Measurements from ENCODE around the gene GABPB2. TPM values are rescaled to one million over a fixed set of nuclear protein-coding genes. Genes with fewer than 3 reads are reported as not detected.

The GABPB2 gene
- total RNA-seq, 4 donors from 2014 or later, result 16.2 to 20.6 (median 18.1) TPM

DNA sequence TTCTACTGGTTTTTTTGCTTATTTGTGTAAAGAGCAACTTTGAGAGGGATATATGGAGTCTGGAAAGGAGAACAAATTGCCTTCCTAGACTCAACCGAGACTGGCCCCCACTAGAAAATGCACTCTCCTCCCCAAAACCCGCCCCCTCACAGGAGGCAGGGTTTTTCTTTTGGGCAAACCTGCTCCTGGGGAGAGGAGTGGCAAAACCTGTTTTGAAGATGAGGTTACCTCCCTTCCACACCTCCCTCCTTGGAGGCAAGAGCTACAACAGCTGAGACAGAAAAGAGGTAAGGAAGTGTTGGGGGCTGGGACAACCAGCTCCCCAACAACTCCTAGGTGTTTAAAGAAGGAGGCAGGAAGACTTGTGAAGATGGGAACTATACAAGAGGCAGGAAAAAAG lies 34.2 kb upstream of the GABPB2 start, which contains the start of gene BNIPL:
BNIPL (plus strand) TSS at position 231 of the 400 bp plus-strand sequence; CDS start at position 371, 140 bp downstream.
- DNase-seq (ENCODE audit: low spot score in 2 of 2), result no peak
- Histone ChIP-seq H3K4me3 (peak within 1 kb of the TSS; percentile 38), H3K9me3 (no peaks in the 10 kb centered on the region), H3K36me3 (peaks cover 25% of the 10 kb centered on the region), H3K4me1 (peaks cover 19% of the 10 kb centered on the region), H3K27me3 (no peaks in the 10 kb centered on the region), H3K27ac (peak within 1 kb of the TSS; percentile 66)
- TF ChIP-seq, protein P1, sequence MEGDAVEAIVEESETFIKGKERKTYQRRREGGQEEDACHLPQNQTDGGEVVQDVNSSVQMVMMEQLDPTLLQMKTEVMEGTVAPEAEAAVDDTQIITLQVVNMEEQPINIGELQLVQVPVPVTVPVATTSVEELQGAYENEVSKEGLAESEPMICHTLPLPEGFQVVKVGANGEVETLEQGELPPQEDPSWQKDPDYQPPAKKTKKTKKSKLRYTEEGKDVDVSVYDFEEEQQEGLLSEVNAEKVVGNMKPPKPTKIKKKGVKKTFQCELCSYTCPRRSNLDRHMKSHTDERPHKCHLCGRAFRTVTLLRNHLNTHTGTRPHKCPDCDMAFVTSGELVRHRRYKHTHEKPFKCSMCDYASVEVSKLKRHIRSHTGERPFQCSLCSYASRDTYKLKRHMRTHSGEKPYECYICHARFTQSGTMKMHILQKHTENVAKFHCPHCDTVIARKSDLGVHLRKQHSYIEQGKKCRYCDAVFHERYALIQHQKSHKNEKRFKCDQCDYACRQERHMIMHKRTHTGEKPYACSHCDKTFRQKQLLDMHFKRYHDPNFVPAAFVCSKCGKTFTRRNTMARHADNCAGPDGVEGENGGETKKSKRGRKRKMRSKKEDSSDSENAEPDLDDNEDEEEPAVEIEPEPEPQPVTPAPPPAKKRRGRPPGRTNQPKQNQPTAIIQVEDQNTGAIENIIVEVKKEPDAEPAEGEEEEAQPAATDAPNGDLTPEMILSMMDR (IDR thresholded peaks at IDR 0.05), result no peak
- no peak for TF ChIP-seq POLR2A (IDR thresholded peaks at IDR 0.05)
- TF ChIP-seq EP300 (IDR thresholded peaks at IDR 0.05), result no peak
- TF ChIP-seq POLR2AphosphoS5 (IDR thresholded peaks at IDR 0.05), result no peak
- WGBS, result 31% methylated on average over 2 of the region's 2 CpGs

DNA sequence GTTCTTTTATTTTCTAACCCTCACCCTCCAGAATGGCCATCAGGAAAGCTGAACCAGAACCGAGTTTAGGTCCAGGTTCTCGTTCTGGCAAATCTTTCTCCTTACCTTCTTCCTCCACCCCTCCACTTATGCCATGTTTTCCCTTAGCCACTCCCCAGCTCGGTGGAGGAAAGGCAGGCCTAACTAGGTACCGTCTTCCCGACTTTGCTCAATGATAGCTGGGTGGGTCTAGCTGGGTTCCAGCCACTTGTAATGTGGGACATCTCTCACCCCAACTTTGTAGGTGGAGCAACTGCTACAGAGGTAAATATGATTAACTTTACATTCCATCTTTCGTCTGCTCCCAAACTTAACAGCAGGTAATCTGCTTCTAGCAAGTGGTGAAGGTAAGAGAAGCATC lies 33.5 kb upstream of the GABPB2 start:
- no peaks in the 10 kb centered on the region for H3K9me3 ChIP-seq
- no peak for DNase-seq (ENCODE audit: low spot score in 2 of 2)
- H3K27me3 ChIP-seq, result no peaks in the 10 kb centered on the region
- peaks cover 19% of the 10 kb centered on the region for H3K4me1 ChIP-seq
- H3K36me3 ChIP-seq, result peaks cover 23% of the 10 kb centered on the region
- H3K27ac ChIP-seq, result peak overlapping the region; percentile 66
- no peak for TF ChIP-seq POLR2AphosphoS5 (IDR thresholded peaks at IDR 0.05)
- TF ChIP-seq, protein P1 (IDR thresholded peaks at IDR 0.05), result no peak
- TF ChIP-seq POLR2A (IDR thresholded peaks at IDR 0.05), result no peak
- no peak for TF ChIP-seq EP300 (IDR thresholded peaks at IDR 0.05)
- WGBS, result 63% methylated on average over 6 of the region's 6 CpGs
- peak overlapping the region; percentile 38 for H3K4me3 ChIP-seq

DNA sequence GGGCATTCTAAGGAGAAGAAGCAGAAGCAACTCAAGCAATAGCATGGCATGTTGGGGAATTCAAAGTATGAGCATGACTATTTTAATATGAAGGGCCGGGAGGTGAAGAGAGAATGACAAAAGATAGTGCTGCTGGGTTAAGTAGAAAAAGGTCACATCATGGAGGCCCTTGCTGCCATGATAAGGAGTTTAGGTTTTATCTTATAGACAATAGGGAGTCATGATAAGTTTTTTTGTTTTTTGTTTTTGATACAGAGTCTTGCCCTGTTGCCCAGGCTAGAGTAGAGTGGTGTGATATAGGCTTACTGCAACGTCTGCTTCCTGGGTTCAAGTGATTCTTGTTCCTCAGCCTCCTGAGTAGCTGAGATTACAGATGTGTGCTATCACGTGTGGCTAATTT lies 31.0 kb upstream of the GABPB2 start:
- H3K36me3 ChIP-seq, result peaks cover 13% of the 10 kb centered on the region
- 88% methylated on average over 3 of the region's 3 CpGs for WGBS
- TF ChIP-seq, protein P1 (IDR thresholded peaks at IDR 0.05), result no peak
- TF ChIP-seq POLR2A (IDR thresholded peaks at IDR 0.05) (no peak), EP300 (IDR thresholded peaks at IDR 0.05) (no peak), POLR2AphosphoS5 (IDR thresholded peaks at IDR 0.05) (no peak)

DNA sequence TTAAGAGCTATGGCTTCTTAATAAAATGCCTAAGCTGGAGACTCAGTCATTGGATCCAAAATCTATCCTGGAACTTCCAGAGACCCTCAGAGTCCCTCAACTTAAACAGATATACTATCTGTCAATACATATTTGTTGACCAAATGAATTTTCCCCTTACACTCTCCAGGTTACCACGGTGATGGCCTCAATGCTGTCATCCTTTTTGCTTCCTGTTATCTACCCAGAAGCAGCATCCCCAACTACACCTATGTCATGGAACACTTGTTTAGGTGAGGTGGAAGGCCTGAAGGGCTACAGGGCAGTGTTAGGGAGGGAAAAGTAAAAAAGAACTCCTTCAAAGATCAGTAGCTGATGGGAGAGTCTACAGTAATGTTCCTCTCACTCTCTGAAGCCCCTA lies 27.4 kb upstream of the GABPB2 start:
- Histone ChIP-seq H3K27ac (no peak overlapping the region), H3K9me3 (no peaks in the 10 kb centered on the region), H3K27me3 (no peaks in the 10 kb centered on the region), H3K4me3 (no peak overlapping the region), H3K36me3 (peaks cover 9% of the 10 kb centered on the region), H3K4me1 (peaks cover 14% of the 10 kb centered on the region)
- 96% methylated on average over 1 of the region's 1 CpG for WGBS
- TF ChIP-seq POLR2AphosphoS5 (IDR thresholded peaks at IDR 0.05), result no peak
- TF ChIP-seq, protein P1 (IDR thresholded peaks at IDR 0.05), result no peak
- no peak for TF ChIP-seq EP300 (IDR thresholded peaks at IDR 0.05)
- TF ChIP-seq POLR2A (IDR thresholded peaks at IDR 0.05), result no peak
- DNase-seq (ENCODE audit: low spot score in 2 of 2), result no peak

More for the DNA sequence above, 31.0 kb upstream of the GABPB2 start:
- peaks cover 15% of the 10 kb centered on the region for H3K4me1 ChIP-seq
- H3K9me3 ChIP-seq, result no peaks in the 10 kb centered on the region
- no peak for DNase-seq (ENCODE audit: low spot score in 2 of 2)
- H3K4me3 ChIP-seq, result no peak overlapping the region
- H3K27ac ChIP-seq, result no peak overlapping the region
- H3K27me3 ChIP-seq, result no peaks in the 10 kb centered on the region

DNA sequence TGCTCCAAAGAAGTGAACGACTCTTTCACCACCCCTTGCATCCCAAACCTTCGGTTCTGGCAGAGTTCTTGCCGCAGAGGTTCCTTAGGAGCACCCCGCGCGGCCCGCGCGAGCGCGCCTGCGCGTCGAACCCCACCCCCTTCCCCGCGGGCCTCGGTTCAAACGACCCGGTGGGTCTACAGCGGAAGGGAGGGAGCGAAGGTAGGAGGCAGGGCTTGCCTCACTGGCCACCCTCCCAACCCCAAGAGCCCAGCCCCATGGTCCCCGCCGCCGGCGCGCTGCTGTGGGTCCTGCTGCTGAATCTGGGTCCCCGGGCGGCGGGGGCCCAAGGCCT lies 23.0 kb upstream of the GABPB2 start, which contains the start of gene C1orf56:
C1orf56 (plus strand) TSS at position 161 of the 334 bp plus-strand sequence; CDS start at position 258, 97 bp downstream.
- H3K9me3 ChIP-seq, result no peaks in the 10 kb centered on the region
- H3K27ac ChIP-seq, result peak within 1 kb of the TSS; percentile 90
- peak within 1 kb of the TSS; percentile 83 for H3K4me3 ChIP-seq
- TF ChIP-seq POLR2AphosphoS5 (IDR thresholded peaks at IDR 0.05), result no peak
- no peaks in the 10 kb centered on the region for H3K27me3 ChIP-seq
- 0% methylated on average over 11 of the region's 29 CpGs for WGBS
- H3K4me1 ChIP-seq, result peaks cover 25% of the 10 kb centered on the region
- H3K36me3 ChIP-seq, result peaks cover 16% of the 10 kb centered on the region
- peak in 1 of 2 donors; percentile 83 for DNase-seq (ENCODE audit: low spot score in 2 of 2)
